Measurements from ENCODE around the gene IL25. TPM values are rescaled to one million over a fixed set of nuclear protein-coding genes. Genes with fewer than 3 reads are reported as not detected.
"Not testable (repeated sequence)": the region's sequence is repeated elsewhere in the genome, so short reads cannot be mapped to it uniquely, and the experiment has no call there.

IL25 gene
- total and polyA plus RNA-seq, 7 donors: 0.01 TPM; not detected in 6

- Histone ChIP-seq H3K36me3 (ENCODE audit: insufficient read depth in 1 of 2, low read depth in 1 of 2) (peaks cover 0 to 44% of the 10 kb centered on the region in 2 donors), H3K4me1 (no peaks in the 10 kb centered on the region), H3K4me3 (no peak overlapping the region), H3K9me3 (no peaks in the 10 kb centered on the region), H3K27me3 (ENCODE audit: insufficient read depth in 3 of 3, low read length in 2 of 3) (no peaks in the 10 kb centered on the region), H3K27ac (peak overlapping the region; percentile 30)
- intact Hi-C loops (cut with DNase I): no loop called here
- TF ChIP-seq, protein P1, sequence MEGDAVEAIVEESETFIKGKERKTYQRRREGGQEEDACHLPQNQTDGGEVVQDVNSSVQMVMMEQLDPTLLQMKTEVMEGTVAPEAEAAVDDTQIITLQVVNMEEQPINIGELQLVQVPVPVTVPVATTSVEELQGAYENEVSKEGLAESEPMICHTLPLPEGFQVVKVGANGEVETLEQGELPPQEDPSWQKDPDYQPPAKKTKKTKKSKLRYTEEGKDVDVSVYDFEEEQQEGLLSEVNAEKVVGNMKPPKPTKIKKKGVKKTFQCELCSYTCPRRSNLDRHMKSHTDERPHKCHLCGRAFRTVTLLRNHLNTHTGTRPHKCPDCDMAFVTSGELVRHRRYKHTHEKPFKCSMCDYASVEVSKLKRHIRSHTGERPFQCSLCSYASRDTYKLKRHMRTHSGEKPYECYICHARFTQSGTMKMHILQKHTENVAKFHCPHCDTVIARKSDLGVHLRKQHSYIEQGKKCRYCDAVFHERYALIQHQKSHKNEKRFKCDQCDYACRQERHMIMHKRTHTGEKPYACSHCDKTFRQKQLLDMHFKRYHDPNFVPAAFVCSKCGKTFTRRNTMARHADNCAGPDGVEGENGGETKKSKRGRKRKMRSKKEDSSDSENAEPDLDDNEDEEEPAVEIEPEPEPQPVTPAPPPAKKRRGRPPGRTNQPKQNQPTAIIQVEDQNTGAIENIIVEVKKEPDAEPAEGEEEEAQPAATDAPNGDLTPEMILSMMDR (IDR thresholded peaks at IDR 0.05): no peak
- ATAC-seq: no peak
- no peak for DNase-seq
These were observed 49.0 kb downstream of the IL25 start for GRCh38 chr14:23421594-23421993.

DNA sequence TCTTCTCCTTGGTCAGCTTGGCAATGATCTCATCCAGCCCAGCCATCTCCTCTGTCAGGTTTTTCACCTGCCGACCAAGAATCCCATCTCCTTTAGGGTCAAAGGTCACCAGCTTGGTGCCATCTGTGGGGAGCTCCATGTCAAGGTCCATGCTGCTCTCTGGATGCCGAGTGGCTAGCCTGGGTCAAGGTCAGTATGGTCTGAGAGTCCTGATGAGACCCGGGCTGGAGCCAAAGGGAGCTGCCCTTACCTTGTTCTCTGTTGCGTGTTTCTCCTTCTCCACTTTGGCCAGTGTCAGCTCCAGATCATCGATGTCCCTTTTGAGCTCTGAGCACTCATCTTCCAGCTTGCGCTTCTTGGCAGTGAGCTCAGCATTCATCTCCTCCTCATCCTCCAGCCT, 51.0 kb downstream of the IL25 start:
- DNase-seq (no peak), ATAC-seq (peak in 1 of 4 donors; percentile 6)
- peaks cover 0 to 48% of the 10 kb centered on the region in 2 donors for H3K36me3 ChIP-seq (ENCODE audit: insufficient read depth in 1 of 2, low read depth in 1 of 2)
- no peak overlapping the region for H3K27ac ChIP-seq
- TF ChIP-seq, protein P1 (IDR thresholded peaks at IDR 0.05): no peak
- 60 to 64% (median 61%) methylated on average over 6 of the region's 6 CpGs for WGBS, 3 donors
- H3K4me1 ChIP-seq: no peaks in the 10 kb centered on the region
- H3K4me3 ChIP-seq: no peak overlapping the region
- no peaks in the 10 kb centered on the region for H3K9me3 ChIP-seq
- H3K27me3 ChIP-seq (ENCODE audit: insufficient read depth in 3 of 3, low read length in 2 of 3): no peaks in the 10 kb centered on the region
- intact Hi-C loops (cut with DNase I): no loop called here

- H3K27ac ChIP-seq: no peak overlapping the region
- intact Hi-C loops (cut with DNase I): no loop called here
- no peak for DNase-seq
- TF ChIP-seq, protein P1 (IDR thresholded peaks at IDR 0.05): no peak
- H3K36me3 ChIP-seq (ENCODE audit: insufficient read depth in 1 of 2, low read depth in 1 of 2): peaks cover 0 to 39% of the 10 kb centered on the region in 2 donors
- no peaks in the 10 kb centered on the region for H3K4me1 ChIP-seq
- no peak for ATAC-seq
- 55 to 72% (median 60%) methylated on average over 10 of the region's 10 CpGs for WGBS, 3 donors
- H3K4me3 ChIP-seq: peak overlapping the region; percentile 4
- H3K27me3 ChIP-seq (ENCODE audit: insufficient read depth in 3 of 3, low read length in 2 of 3): no peaks in the 10 kb centered on the region
- H3K9me3 ChIP-seq: no peaks in the 10 kb centered on the region
These were observed 52.6 kb downstream of the IL25 start for GRCh38 chr14:23425169-23425568.

DNA sequence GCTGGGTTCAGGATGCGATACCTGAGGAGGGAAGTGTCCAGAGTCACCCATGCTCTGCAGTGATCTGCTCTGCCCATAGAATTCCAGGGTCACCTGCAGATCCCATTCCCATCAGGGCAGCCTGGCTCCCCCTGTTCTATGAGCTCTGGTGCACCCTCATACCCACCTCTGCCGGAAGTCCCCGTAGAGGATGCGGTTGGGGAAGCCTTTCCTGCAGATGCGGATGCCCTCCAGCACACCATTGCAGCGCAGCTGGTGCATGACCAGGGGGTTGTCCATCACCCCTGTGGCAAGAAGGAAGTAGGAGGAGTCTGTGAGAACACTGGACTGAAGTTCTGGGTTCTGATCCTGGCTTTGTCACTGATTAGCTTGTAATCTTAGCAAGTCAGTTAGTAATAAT, 53.2 kb downstream of the IL25 start:
- DNase-seq; ATAC-seq; intact Hi-C loops (cut with DNase I); H3K4me1 ChIP-seq; H3K4me3 ChIP-seq; H3K27me3 ChIP-seq (ENCODE audit: insufficient read depth in 3 of 3, low read length in 2 of 3); H3K27ac ChIP-seq; H3K9me3 ChIP-seq: not testable (repeated sequence)
- peaks cover 0 to 39% of the 10 kb centered on the region in 2 donors for H3K36me3 ChIP-seq (ENCODE audit: insufficient read depth in 1 of 2, low read depth in 1 of 2)
- 71 to 89% (median 74%) methylated on average over 6 of the region's 6 CpGs for WGBS, 3 donors

Other genes starting within 250 kb of the IL25 start
- 10 to 100 TPM in 3 of 4 donors, 1 to 10 TPM in 1; 7.5 to 43.0 (median 24.1) TPM for gene SLC7A8, start 189.1 kb upstream of the IL25 start, total RNA-seq
- gene SLC7A8, start 189.1 kb upstream of the IL25 start, polyA plus RNA-seq: 10 to 100 TPM; 10.4 to 72.6 (median 44.2) TPM
- not detected for gene RNF212B, start 134.9 kb upstream of the IL25 start, total RNA-seq
- gene RNF212B, start 134.9 kb upstream of the IL25 start, polyA plus RNA-seq: not detected
- gene HOMEZ, start 86.7 kb upstream of the IL25 start, total RNA-seq: 10 to 100 TPM in 2 of 4 donors, 1 to 10 TPM in 2; 6.3 to 13.4 (median 9.6) TPM
- 1 to 10 TPM; 3.5 to 4.8 (median 4.5) TPM for gene HOMEZ, start 86.7 kb upstream of the IL25 start, polyA plus RNA-seq
- 10 to 100 TPM in 2 of 4 donors, 1 to 10 TPM in 2; 6.4 to 15.2 (median 9.5) TPM for gene PPP1R3E, start 70.0 kb upstream of the IL25 start, total RNA-seq
- 10 to 100 TPM in 1 of 3 donors, 1 to 10 TPM in 2; 5.6 to 23.1 (median 9.9) TPM for gene PPP1R3E, start 70.0 kb upstream of the IL25 start, polyA plus RNA-seq
- 10 to 100 TPM; 17.8 to 30.2 (median 26.7) TPM for gene BCL2L2, start 66.0 kb upstream of the IL25 start, total RNA-seq
- gene BCL2L2, start 66.0 kb upstream of the IL25 start, polyA plus RNA-seq: 10 to 100 TPM; 12.1 to 23.8 (median 20.6) TPM
- gene PABPN1, start 51.4 kb upstream of the IL25 start, total RNA-seq: 10 to 100 TPM; 65.2 to 84.0 (median 79.6) TPM
- 100 to 1,000 TPM in 2 of 3 donors, 10 to 100 TPM in 1; 73.6 to 104 (median 102) TPM for gene PABPN1, start 51.4 kb upstream of the IL25 start, polyA plus RNA-seq
- 1 to 10 TPM in 3 of 4 donors, under 1 TPM in 1; 0.95 to 6.3 (median 1.8) TPM for gene SLC22A17, start 19.9 kb upstream of the IL25 start, total RNA-seq
- gene SLC22A17, start 19.9 kb upstream of the IL25 start, polyA plus RNA-seq: 1 to 10 TPM; 1.1 to 1.4 (median 1.2) TPM
- 1 to 10 TPM in 3 of 4 donors, under 1 TPM in 1; 0.93 to 2.5 (median 1.4) TPM for gene EFS, start 7.6 kb upstream of the IL25 start, total RNA-seq
- 1 to 10 TPM in 2 of 3 donors, under 1 TPM in 1; 0.98 to 1.1 (median 1.1) TPM for gene EFS, start 7.6 kb upstream of the IL25 start, polyA plus RNA-seq
- gene CMTM5, start 4.2 kb downstream of the IL25 start, total RNA-seq: not detected
- under 1 TPM; 0.20 to 0.63 (median 0.32) TPM for gene CMTM5, start 4.2 kb downstream of the IL25 start, polyA plus RNA-seq
- 100 to 1,000 TPM in 3 of 4 donors, 10 to 100 TPM in 1; 44.1 to 532 (median 191) TPM for gene MYH6, start 35.5 kb downstream of the IL25 start, total RNA-seq
- gene MYH6, start 35.5 kb downstream of the IL25 start, polyA plus RNA-seq: 100 to 1,000 TPM in 1 of 3 donors, 10 to 100 TPM in 2; 50.3 to 143 (median 60.7) TPM
- over 10,000 TPM in 1 of 4 donors, 1,000 to 10,000 TPM in 3; 4,588 to 15,830 (median 8,724) TPM for gene MYH7, start 62.9 kb downstream of the IL25 start, total RNA-seq
- 1,000 to 10,000 TPM; 1,035 to 2,043 (median 1,534) TPM for gene MYH7, start 62.9 kb downstream of the IL25 start, polyA plus RNA-seq
- 10 to 100 TPM; 20.3 to 49.9 (median 30.1) TPM for gene NGDN, start 96.9 kb downstream of the IL25 start, total RNA-seq
- gene NGDN, start 96.9 kb downstream of the IL25 start, polyA plus RNA-seq: 10 to 100 TPM; 60.7 to 91.1 (median 90.1) TPM
- gene ZFHX2, start 179.0 kb downstream of the IL25 start, total RNA-seq: 1 to 10 TPM in 1 of 4 donors, under 1 TPM in 3; 0.39 to 2.9 (median 0.63) TPM
- under 1 TPM; 0.11 to 0.71 (median 0.69) TPM for gene ZFHX2, start 179.0 kb downstream of the IL25 start, polyA plus RNA-seq
- 10 to 100 TPM; 18.5 to 29.9 (median 23.2) TPM for gene THTPA, start 183.5 kb downstream of the IL25 start, total RNA-seq
- gene THTPA, start 183.5 kb downstream of the IL25 start, polyA plus RNA-seq: 10 to 100 TPM; 23.0 to 53.5 (median 26.2) TPM
- 10 to 100 TPM in 1 of 4 donors, 1 to 10 TPM in 3; 4.4 to 11.0 (median 6.1) TPM for gene AP1G2, start 195.0 kb downstream of the IL25 start, total RNA-seq
- gene AP1G2, start 195.0 kb downstream of the IL25 start, polyA plus RNA-seq: 1 to 10 TPM; 3.3 to 5.3 (median 4.3) TPM
- under 1 TPM; 0.05 to 0.62 (median 0.17) TPM for gene JPH4, start 206.0 kb downstream of the IL25 start, total RNA-seq
- under 1 TPM; 0.01 to 0.13 (median 0.03) TPM for gene JPH4, start 206.0 kb downstream of the IL25 start, polyA plus RNA-seq

Measured in psoas muscle (tissue), 8 donors.